Thyroid gland (tissue), 4 donors: ENCODE results near the gene SLC4A8.

Experiments
- POLR2A ChIP-seq, 2 donors: fragments of 450-650 bp; IDR thresholded peaks; one replicate each; pipeline ENCODE4 v1.6.1; 2017; ENCODE audit warnings: antibody characterized with exemption in 2 of 2, mild to moderate bottlenecking in 2 of 2, moderate library complexity in 1 of 2
- TF ChIP-seq, protein P1 (sequence below), 6 experiments: fragments of 200-600 bp in 3 of 6; fragments of 450-650 bp in 3 of 6; sonication (generic) in 3 of 6; IDR thresholded peaks; one replicate each; pipeline ENCODE4 v1.5.1; 2016 to 2019; ENCODE audit warnings: antibody characterized with exemption in 6 of 6, mild to moderate bottlenecking in 2 of 6, inconsistent platforms in 1 of 6, moderate library complexity in 1 of 6

DNA sequence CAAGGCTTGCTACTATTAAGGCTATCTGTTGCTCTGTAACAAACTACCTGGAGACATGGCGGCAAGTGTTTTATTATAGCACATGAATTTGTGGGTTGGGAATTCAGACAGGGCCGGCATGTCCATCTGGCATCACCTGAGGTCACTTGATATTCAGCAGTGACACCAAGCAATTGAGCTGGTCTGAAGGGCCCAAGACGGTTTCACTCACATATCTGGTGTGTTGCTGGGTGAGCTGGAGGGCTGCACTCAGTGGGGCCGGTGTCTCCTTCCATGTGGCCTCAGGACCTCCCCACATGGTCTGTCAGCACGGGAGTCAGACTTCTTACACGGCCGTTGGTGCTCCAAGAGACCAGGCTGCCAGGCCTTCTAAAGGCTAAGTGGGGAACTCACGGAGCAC is 114.0 kb downstream of the SLC4A8 start:
- TF ChIP-seq, protein P1, sequence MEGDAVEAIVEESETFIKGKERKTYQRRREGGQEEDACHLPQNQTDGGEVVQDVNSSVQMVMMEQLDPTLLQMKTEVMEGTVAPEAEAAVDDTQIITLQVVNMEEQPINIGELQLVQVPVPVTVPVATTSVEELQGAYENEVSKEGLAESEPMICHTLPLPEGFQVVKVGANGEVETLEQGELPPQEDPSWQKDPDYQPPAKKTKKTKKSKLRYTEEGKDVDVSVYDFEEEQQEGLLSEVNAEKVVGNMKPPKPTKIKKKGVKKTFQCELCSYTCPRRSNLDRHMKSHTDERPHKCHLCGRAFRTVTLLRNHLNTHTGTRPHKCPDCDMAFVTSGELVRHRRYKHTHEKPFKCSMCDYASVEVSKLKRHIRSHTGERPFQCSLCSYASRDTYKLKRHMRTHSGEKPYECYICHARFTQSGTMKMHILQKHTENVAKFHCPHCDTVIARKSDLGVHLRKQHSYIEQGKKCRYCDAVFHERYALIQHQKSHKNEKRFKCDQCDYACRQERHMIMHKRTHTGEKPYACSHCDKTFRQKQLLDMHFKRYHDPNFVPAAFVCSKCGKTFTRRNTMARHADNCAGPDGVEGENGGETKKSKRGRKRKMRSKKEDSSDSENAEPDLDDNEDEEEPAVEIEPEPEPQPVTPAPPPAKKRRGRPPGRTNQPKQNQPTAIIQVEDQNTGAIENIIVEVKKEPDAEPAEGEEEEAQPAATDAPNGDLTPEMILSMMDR (IDR thresholded peaks at IDR 0.05), result no peak
- no peak for TF ChIP-seq POLR2A (IDR thresholded peaks at IDR 0.05)
